ENCODE data around the gene EIF5A2.
"Not testable (repeated sequence)": the region's sequence is repeated elsewhere in the genome, so short reads cannot be mapped to it uniquely, and the experiment has no call there.

EIF5A2 gene

GRCh38 chr3:170933039-170933438 is 24.6 kb upstream of the EIF5A2 start:
- not testable (repeated sequence) for H3K4me3 ChIP-seq (ENCODE audit: low read length in 2 of 2); H2AK5ac ChIP-seq (ENCODE audit: low read depth, low read length); H3K9me3 ChIP-seq (replicated peaks in 1 of 2; ENCODE audit: control insufficient read depth in 2 of 2, insufficient read depth in 1 of 2, low read depth in 1 of 2, low read length in 2 of 2); H3K14ac ChIP-seq (ENCODE audit: low read length); H2BK12ac ChIP-seq (ENCODE audit: low read length); H3K27ac ChIP-seq (replicated peaks; ENCODE audit: low read length); H2BK5ac ChIP-seq (ENCODE audit: low read length); H3K18ac ChIP-seq (ENCODE audit: low read length); H3K23ac ChIP-seq (ENCODE audit: low read depth, low read length, poor library complexity); H2BK120ac ChIP-seq (ENCODE audit: low read depth, low read length); H3K36me3 ChIP-seq (replicated peaks in 1 of 2; ENCODE audit: control insufficient read depth in 2 of 2, insufficient read depth in 2 of 2, low read length in 2 of 2); DNase-seq (ENCODE audit: low spot score); H3K79me1 ChIP-seq (ENCODE audit: low read depth, low read length); H3K4me1 ChIP-seq (ENCODE audit: control insufficient read depth in 2 of 2, insufficient read depth in 1 of 2, low read depth in 1 of 2, low read length in 2 of 2); H2BK15ac ChIP-seq (ENCODE audit: low read length); H3K9ac ChIP-seq (ENCODE audit: low read depth, low read length, poor library complexity); H4K91ac ChIP-seq (ENCODE audit: low read depth, low read length, poor library complexity); H2AFZ ChIP-seq (ENCODE audit: low read length); H3K4ac ChIP-seq (ENCODE audit: low read length); H3K27me3 ChIP-seq (ENCODE audit: control insufficient read depth in 3 of 3, insufficient read depth in 3 of 3, low read depth in 1 of 3, low read length in 3 of 3); H4K8ac ChIP-seq (ENCODE audit: low read depth, low read length); H3K4me2 ChIP-seq (ENCODE audit: insufficient read depth, low read length, poor library complexity, severe bottlenecking)
- no CpG with 5 or more reads among the region's 4 CpGs for WGBS, 2 donors (ENCODE audit: extremely low coverage in 2 of 2, insufficient read length in 2 of 2, insufficient replicate concordance in 1 of 2)

- H3K9me3 ChIP-seq (replicated peaks in 1 of 2; ENCODE audit: control insufficient read depth in 2 of 2, insufficient read depth in 1 of 2, low read depth in 1 of 2, low read length in 2 of 2); H3K14ac ChIP-seq (ENCODE audit: low read length); H3K36me3 ChIP-seq (replicated peaks in 1 of 2; ENCODE audit: control insufficient read depth in 2 of 2, insufficient read depth in 2 of 2, low read length in 2 of 2); H2AK5ac ChIP-seq (ENCODE audit: low read depth, low read length); H3K18ac ChIP-seq (ENCODE audit: low read length); H3K9ac ChIP-seq (ENCODE audit: low read depth, low read length, poor library complexity); H2BK12ac ChIP-seq (ENCODE audit: low read length); H3K79me1 ChIP-seq (ENCODE audit: low read depth, low read length); H3K27ac ChIP-seq (replicated peaks; ENCODE audit: low read length); H3K23ac ChIP-seq (ENCODE audit: low read depth, low read length, poor library complexity); H3K4me3 ChIP-seq (ENCODE audit: low read length in 2 of 2); H3K27me3 ChIP-seq (ENCODE audit: control insufficient read depth in 3 of 3, insufficient read depth in 3 of 3, low read depth in 1 of 3, low read length in 3 of 3); H2BK5ac ChIP-seq (ENCODE audit: low read length); H2BK15ac ChIP-seq (ENCODE audit: low read length); H2AFZ ChIP-seq (ENCODE audit: low read length); H3K4me1 ChIP-seq (ENCODE audit: control insufficient read depth in 2 of 2, insufficient read depth in 1 of 2, low read depth in 1 of 2, low read length in 2 of 2); DNase-seq (ENCODE audit: low spot score); H3K4me2 ChIP-seq (ENCODE audit: insufficient read depth, low read length, poor library complexity, severe bottlenecking); H3K4ac ChIP-seq (ENCODE audit: low read length); H2BK120ac ChIP-seq (ENCODE audit: low read depth, low read length); H4K8ac ChIP-seq (ENCODE audit: low read depth, low read length); H4K91ac ChIP-seq (ENCODE audit: low read depth, low read length, poor library complexity): not testable (repeated sequence)
- no CpG with 5 or more reads among the region's 27 CpGs for WGBS, 2 donors (ENCODE audit: extremely low coverage in 2 of 2, insufficient read length in 2 of 2, insufficient replicate concordance in 1 of 2)
Observed at GRCh38 chr3:170923553-170923952, 15.1 kb upstream of the EIF5A2 start.

GRCh38 chr3:170918715-170919114 is 10.3 kb upstream of the EIF5A2 start:
- Histone ChIP-seq H3K27ac (replicated peaks; ENCODE audit: low read length) (no peak overlapping the region), H3K36me3 (replicated peaks in 1 of 2; ENCODE audit: control insufficient read depth in 2 of 2, insufficient read depth in 2 of 2, low read length in 2 of 2) (no peaks in the 10 kb centered on the region), H3K14ac (ENCODE audit: low read length) (no peak overlapping the region), H3K4ac (ENCODE audit: low read length) (no peak overlapping the region), H3K4me2 (ENCODE audit: insufficient read depth, low read length, poor library complexity, severe bottlenecking) (no peak overlapping the region), H3K18ac (ENCODE audit: low read length) (no peak overlapping the region), H3K4me3 (ENCODE audit: low read length in 2 of 2) (no peak overlapping the region), H3K4me1 (ENCODE audit: control insufficient read depth in 2 of 2, insufficient read depth in 1 of 2, low read depth in 1 of 2, low read length in 2 of 2) (no peaks in the 10 kb centered on the region), H3K23ac (ENCODE audit: low read depth, low read length, poor library complexity) (no peak overlapping the region), H2BK120ac (ENCODE audit: low read depth, low read length) (no peak overlapping the region), H4K8ac (ENCODE audit: low read depth, low read length) (no peak overlapping the region), H2BK15ac (ENCODE audit: low read length) (no peak overlapping the region), H3K27me3 (ENCODE audit: control insufficient read depth in 3 of 3, insufficient read depth in 3 of 3, low read depth in 1 of 3, low read length in 3 of 3) (no peaks in the 10 kb centered on the region), H2AFZ (ENCODE audit: low read length) (no peak overlapping the region), H2AK5ac (ENCODE audit: low read depth, low read length) (no peak overlapping the region), H2BK5ac (ENCODE audit: low read length) (no peak overlapping the region), H3K9ac (ENCODE audit: low read depth, low read length, poor library complexity) (no peak overlapping the region), H3K79me1 (ENCODE audit: low read depth, low read length) (no peaks in the 10 kb centered on the region), H2BK12ac (ENCODE audit: low read length) (no peak overlapping the region), H3K9me3 (replicated peaks in 1 of 2; ENCODE audit: control insufficient read depth in 2 of 2, insufficient read depth in 1 of 2, low read depth in 1 of 2, low read length in 2 of 2) (peaks cover 5% of the 10 kb centered on the region in 2 donors), H4K91ac (ENCODE audit: low read depth, low read length, poor library complexity) (no peak overlapping the region)
- no peak for DNase-seq (ENCODE audit: low spot score)
- WGBS, 2 donors (ENCODE audit: extremely low coverage in 2 of 2, insufficient read length in 2 of 2, insufficient replicate concordance in 1 of 2): no CpG with 5 or more reads among the region's 4 CpGs

- DNase-seq (ENCODE audit: low spot score): no peak
- no peak overlapping the region for H3K4ac ChIP-seq (ENCODE audit: low read length)
- peaks cover 0 to 4% (median 0%) of the 10 kb centered on the region in 3 experiments for H3K27me3 ChIP-seq (ENCODE audit: control insufficient read depth in 3 of 3, insufficient read depth in 3 of 3, low read depth in 1 of 3, low read length in 3 of 3)
- no peak overlapping the region for H2BK120ac ChIP-seq (ENCODE audit: low read depth, low read length)
- H3K27ac ChIP-seq (replicated peaks; ENCODE audit: low read length): no peak overlapping the region
- no peak overlapping the region for H4K91ac ChIP-seq (ENCODE audit: low read depth, low read length, poor library complexity)
- no peak overlapping the region for H2BK5ac ChIP-seq (ENCODE audit: low read length)
- no peak overlapping the region for H2AK5ac ChIP-seq (ENCODE audit: low read depth, low read length)
- H3K14ac ChIP-seq (ENCODE audit: low read length): no peak overlapping the region
- no CpG with 5 or more reads among the region's 1 CpG for WGBS, 2 donors (ENCODE audit: extremely low coverage in 2 of 2, insufficient read length in 2 of 2, insufficient replicate concordance in 1 of 2)
- no peak overlapping the region for H2BK12ac ChIP-seq (ENCODE audit: low read length)
- H2BK15ac ChIP-seq (ENCODE audit: low read length): no peak overlapping the region
- no peak overlapping the region for H4K8ac ChIP-seq (ENCODE audit: low read depth, low read length)
- H3K4me3 ChIP-seq (ENCODE audit: low read length in 2 of 2): no peak overlapping the region
- H3K79me1 ChIP-seq (ENCODE audit: low read depth, low read length): no peaks in the 10 kb centered on the region
- no peak overlapping the region for H3K4me2 ChIP-seq (ENCODE audit: insufficient read depth, low read length, poor library complexity, severe bottlenecking)
- no peak overlapping the region for H3K18ac ChIP-seq (ENCODE audit: low read length)
- no peak overlapping the region for H3K9ac ChIP-seq (ENCODE audit: low read depth, low read length, poor library complexity)
- H2AFZ ChIP-seq (ENCODE audit: low read length): no peak overlapping the region
- H3K9me3 ChIP-seq (replicated peaks in 1 of 2; ENCODE audit: control insufficient read depth in 2 of 2, insufficient read depth in 1 of 2, low read depth in 1 of 2, low read length in 2 of 2): peaks cover 3 to 12% of the 10 kb centered on the region in 2 donors
- no peaks in the 10 kb centered on the region for H3K36me3 ChIP-seq (replicated peaks in 1 of 2; ENCODE audit: control insufficient read depth in 2 of 2, insufficient read depth in 2 of 2, low read length in 2 of 2)
- H3K4me1 ChIP-seq (ENCODE audit: control insufficient read depth in 2 of 2, insufficient read depth in 1 of 2, low read depth in 1 of 2, low read length in 2 of 2): no peaks in the 10 kb centered on the region
- no peak overlapping the region for H3K23ac ChIP-seq (ENCODE audit: low read depth, low read length, poor library complexity)
Observed at GRCh38 chr3:170914690-170915089, 6.3 kb upstream of the EIF5A2 start.

Data from neuronal stem cell (in vitro differentiated cells).